ENCODE measurements around the gene C1RL.
A peak's percentile ranks its signal among the peaks of the same experiment; 100 is the strongest.

The C1RL gene

GRCh38 chr12:7108796-7109571 lies at the start of gene C1RL:
TSS of gene C1RL (minus strand) at chr12:7109214. CDS start at chr12:7109180, 34 bp downstream.
- DNase-seq (ENCODE audit: low spot score): peak; percentile 90

GRCh38 chr12:7157391-7157790 lies 48.4 kb upstream of the C1RL start:
- no peak for DNase-seq (ENCODE audit: low spot score)

GRCh38 chr12:7156259-7157197 lies 47.5 kb upstream of the C1RL start:
- no peak for DNase-seq (ENCODE audit: low spot score)

GRCh38 chr12:7155471-7156034 lies 46.5 kb upstream of the C1RL start:
- no peak for DNase-seq (ENCODE audit: low spot score)

GRCh38 chr12:7154901-7155470 lies 46.0 kb upstream of the C1RL start:
- DNase-seq (ENCODE audit: low spot score): no peak

- no peak for DNase-seq (ENCODE audit: low spot score)
These were observed 45.0 kb upstream of the C1RL start for GRCh38 chr12:7154042-7154441.

GRCh38 chr12:7152818-7153217 lies 43.8 kb upstream of the C1RL start:
- no peak for DNase-seq (ENCODE audit: low spot score)

GRCh38 chr12:7151532-7151931 lies 42.5 kb upstream of the C1RL start:
- DNase-seq (ENCODE audit: low spot score): no peak

GRCh38 chr12:7150841-7151240 lies 41.8 kb upstream of the C1RL start:
- DNase-seq (ENCODE audit: low spot score): no peak

GRCh38 chr12:7150356-7150755 lies 41.3 kb upstream of the C1RL start:
- DNase-seq (ENCODE audit: low spot score): no peak

GRCh38 chr12:7146906-7147305 lies 37.9 kb upstream of the C1RL start:
- DNase-seq (ENCODE audit: low spot score): no peak

GRCh38 chr12:7146228-7146627 lies 37.2 kb upstream of the C1RL start:
- no peak for DNase-seq (ENCODE audit: low spot score)

- no peak for DNase-seq (ENCODE audit: low spot score)
These were observed 36.7 kb upstream of the C1RL start for GRCh38 chr12:7145671-7146070.

GRCh38 chr12:7144414-7145120 lies 35.6 kb upstream of the C1RL start:
- no peak for DNase-seq (ENCODE audit: low spot score)

GRCh38 chr12:7143564-7143963 lies 34.5 kb upstream of the C1RL start:
- DNase-seq (ENCODE audit: low spot score): no peak

- no peak for DNase-seq (ENCODE audit: low spot score)
These were observed 33.9 kb upstream of the C1RL start for GRCh38 chr12:7142809-7143465.

- DNase-seq (ENCODE audit: low spot score): no peak
These were observed 33.1 kb upstream of the C1RL start for GRCh38 chr12:7142056-7142644.

- DNase-seq (ENCODE audit: low spot score): no peak
These were observed 32.5 kb upstream of the C1RL start for GRCh38 chr12:7141351-7142005.

- DNase-seq (ENCODE audit: low spot score): no peak
These were observed 30.2 kb upstream of the C1RL start for GRCh38 chr12:7139200-7139599.

- DNase-seq (ENCODE audit: low spot score): no peak
These were observed 28.9 kb upstream of the C1RL start for GRCh38 chr12:7137908-7138307.

Data from left forelimb (tissue), 1 donor.